ENCODE results near the gene POU2AF1.

POU2AF1 gene

DNA sequence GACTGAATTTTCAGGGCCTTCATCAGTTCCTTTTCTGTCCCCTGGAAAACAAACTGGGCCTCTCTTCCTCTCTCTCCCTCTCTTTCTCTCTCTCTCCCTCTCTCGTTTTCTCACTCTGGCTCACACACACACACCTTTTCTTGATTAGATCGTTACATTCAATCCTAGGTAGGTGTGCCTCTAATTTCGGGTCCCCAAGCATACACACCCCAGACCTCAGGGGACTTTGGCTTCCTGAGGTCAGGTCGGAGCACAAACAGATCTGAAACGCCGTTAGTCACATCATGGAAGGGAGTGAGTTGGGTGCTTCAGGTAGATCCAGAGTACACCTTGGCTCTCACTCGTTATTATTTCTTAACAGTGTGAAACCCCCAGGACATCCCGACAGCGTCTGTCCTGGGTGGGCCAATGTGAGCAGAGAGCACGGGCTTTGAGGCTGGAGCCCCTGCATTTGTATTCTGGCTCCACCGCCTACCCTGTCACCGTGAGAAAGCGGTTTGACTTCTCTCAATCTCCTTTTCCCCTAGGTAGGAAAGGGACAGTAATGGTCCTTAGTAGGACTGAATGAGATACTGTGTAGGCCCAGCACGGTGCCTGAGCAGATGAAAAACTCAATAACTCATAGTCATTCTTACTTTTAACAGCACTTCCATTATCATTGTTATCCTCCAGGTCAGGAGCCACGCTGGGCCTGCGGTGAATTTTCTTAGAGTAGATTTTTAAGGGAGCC is 37.3 kb upstream of the POU2AF1 start:
- ATAC-seq (replicated peaks) (peak; percentile 0 to 2), DNase-seq (no peak)
- no peaks in the 10 kb centered on the region for H3K27me3 Mint-ChIP-seq
- H3K36me3 Mint-ChIP-seq = peaks cover 0 to 6% of the 10 kb centered on the region in 2 donors
- peak overlapping the region; percentile 60 to 73 for H3K4me3 Mint-ChIP-seq
- H3K27ac Mint-ChIP-seq = peak overlapping the region; percentile 94
- H3K4me1 Mint-ChIP-seq = peaks cover 78 to 98% of the 10 kb centered on the region in 2 donors
- peaks cover 0 to 2% of the 10 kb centered on the region in 2 donors for H3K9me3 Mint-ChIP-seq

- H3K27me3 Mint-ChIP-seq = no peaks in the 10 kb centered on the region
- ATAC-seq (replicated peaks) = no peak
- peaks cover 76 to 98% of the 10 kb centered on the region in 2 donors for H3K4me1 Mint-ChIP-seq
- H3K36me3 Mint-ChIP-seq = no peaks in the 10 kb centered on the region
- no peak for DNase-seq
- peak overlapping the region; percentile 97 for H3K27ac Mint-ChIP-seq
- peaks cover 0 to 2% of the 10 kb centered on the region in 2 donors for H3K9me3 Mint-ChIP-seq
- peak overlapping the region; percentile 69 to 77 for H3K4me3 Mint-ChIP-seq
Observed at GRCh38 chr11:111414936-111415335, 35.9 kb upstream of the POU2AF1 start.

DNA sequence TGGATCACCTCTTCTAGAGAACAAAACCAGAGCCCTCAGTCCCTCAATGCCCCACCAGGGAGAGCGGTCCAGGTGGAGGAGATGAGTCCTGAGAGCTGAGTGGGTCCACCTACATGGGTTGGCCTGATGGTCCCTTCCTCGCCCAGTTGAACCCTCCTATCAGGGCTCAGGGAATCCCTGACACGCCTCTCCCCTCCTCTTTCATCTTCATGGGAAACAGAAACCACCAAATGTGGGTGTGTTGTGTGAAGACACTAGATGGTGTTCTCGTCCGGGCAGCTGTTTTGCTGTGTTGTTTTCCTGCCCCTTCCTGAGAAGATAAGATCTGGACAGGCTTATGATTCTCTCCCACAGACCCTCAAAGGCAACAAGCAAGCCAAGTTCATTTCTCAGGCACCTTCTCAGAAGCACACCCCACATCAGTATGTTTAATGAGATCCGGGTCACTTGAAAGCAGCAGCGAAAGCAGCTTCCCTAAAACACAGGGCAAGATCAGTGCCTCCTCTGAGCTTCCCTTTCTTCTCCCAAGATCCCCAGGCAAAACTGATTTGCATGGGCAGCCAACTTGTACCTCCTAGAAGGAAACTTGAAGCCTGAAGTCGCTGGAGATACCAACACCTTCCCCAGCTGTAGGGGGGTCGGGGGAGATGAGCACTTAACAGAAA is 35.3 kb upstream of the POU2AF1 start:
- Mint-ChIP-seq H3K9me3 (peaks cover 0 to 2% of the 10 kb centered on the region in 2 donors), H3K36me3 (no peaks in the 10 kb centered on the region), H3K27ac (peak overlapping the region; percentile 97), H3K27me3 (no peaks in the 10 kb centered on the region), H3K4me1 (peaks cover 80 to 98% of the 10 kb centered on the region in 2 donors), H3K4me3 (peak overlapping the region; percentile 69 to 77)
- DNase-seq (no peak), ATAC-seq (replicated peaks) (no peak)

DNA sequence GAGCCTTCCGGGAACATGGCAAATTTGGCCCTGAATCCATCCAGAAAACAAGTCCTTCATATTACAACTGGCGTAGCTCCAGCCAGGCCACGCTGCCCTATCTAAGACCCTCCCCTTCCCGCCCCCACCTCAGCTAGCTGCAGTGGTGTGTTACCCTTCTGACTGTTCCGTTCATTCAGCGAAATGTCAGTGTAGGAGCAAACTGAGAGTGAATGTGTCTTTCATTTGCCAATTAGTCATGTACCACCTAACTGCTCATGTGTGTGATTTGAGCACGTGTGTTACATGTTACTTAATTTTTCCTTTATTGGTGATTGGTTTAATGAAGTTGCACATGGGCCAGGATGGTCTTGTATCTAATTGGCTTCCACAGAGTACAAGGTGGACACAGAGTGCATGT is 34.8 kb upstream of the POU2AF1 start:
- no peak for DNase-seq
- peak; percentile 21 to 27 for ATAC-seq (replicated peaks)
- Mint-ChIP-seq H3K4me3 (peak overlapping the region in 1 of 2 donors; percentile 77), H3K36me3 (no peaks in the 10 kb centered on the region), H3K27ac (peak overlapping the region; percentile 97), H3K4me1 (peaks cover 81 to 98% of the 10 kb centered on the region in 2 donors), H3K27me3 (no peaks in the 10 kb centered on the region), H3K9me3 (no peaks in the 10 kb centered on the region)

- no peak for ATAC-seq (replicated peaks)
- H3K4me1 Mint-ChIP-seq = peaks cover 79 to 95% of the 10 kb centered on the region in 2 donors
- no peaks in the 10 kb centered on the region for H3K9me3 Mint-ChIP-seq
- no peaks in the 10 kb centered on the region for H3K36me3 Mint-ChIP-seq
- DNase-seq = no peak
- no peaks in the 10 kb centered on the region for H3K27me3 Mint-ChIP-seq
- no peak overlapping the region for H3K4me3 Mint-ChIP-seq
- peak overlapping the region; percentile 60 for H3K27ac Mint-ChIP-seq
Observed at GRCh38 chr11:111412293-111412692, 33.2 kb upstream of the POU2AF1 start.

DNA sequence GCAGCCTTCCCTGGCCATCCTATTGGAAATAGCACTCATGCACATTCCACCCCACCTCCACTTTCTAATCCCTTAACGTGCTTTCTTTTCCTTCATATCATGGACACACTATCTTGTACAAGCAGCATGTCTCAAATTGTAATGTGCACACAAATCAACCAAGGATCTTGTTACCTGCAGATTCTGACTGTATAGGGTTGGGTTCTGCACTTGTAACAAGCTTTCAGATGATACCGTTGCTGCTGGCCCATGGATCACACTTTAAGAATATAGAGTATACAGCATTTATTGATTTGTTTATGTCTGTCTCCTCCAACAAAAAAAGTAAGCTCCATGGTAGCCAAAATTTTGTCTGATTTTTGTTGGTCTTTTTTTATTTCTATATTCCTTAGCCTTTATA is 32.4 kb upstream of the POU2AF1 start:
- ATAC-seq (replicated peaks) (no peak), DNase-seq (no peak)
- Mint-ChIP-seq H3K36me3 (no peaks in the 10 kb centered on the region), H3K9me3 (no peaks in the 10 kb centered on the region), H3K4me3 (no peak overlapping the region), H3K27me3 (no peaks in the 10 kb centered on the region), H3K4me1 (peaks cover 73 to 87% of the 10 kb centered on the region in 2 donors), H3K27ac (peak overlapping the region; percentile 11)

- H3K9me3 Mint-ChIP-seq = no peaks in the 10 kb centered on the region
- no peaks in the 10 kb centered on the region for H3K36me3 Mint-ChIP-seq
- no peaks in the 10 kb centered on the region for H3K27me3 Mint-ChIP-seq
- peak overlapping the region in 1 of 2 donors; percentile 5 for H3K4me3 Mint-ChIP-seq
- ATAC-seq (replicated peaks) = no peak
- H3K27ac Mint-ChIP-seq = peak overlapping the region; percentile 11
- peaks cover 68 to 87% of the 10 kb centered on the region in 2 donors for H3K4me1 Mint-ChIP-seq
- DNase-seq = no peak
Observed at GRCh38 chr11:111410951-111411350, 31.9 kb upstream of the POU2AF1 start.

DNA sequence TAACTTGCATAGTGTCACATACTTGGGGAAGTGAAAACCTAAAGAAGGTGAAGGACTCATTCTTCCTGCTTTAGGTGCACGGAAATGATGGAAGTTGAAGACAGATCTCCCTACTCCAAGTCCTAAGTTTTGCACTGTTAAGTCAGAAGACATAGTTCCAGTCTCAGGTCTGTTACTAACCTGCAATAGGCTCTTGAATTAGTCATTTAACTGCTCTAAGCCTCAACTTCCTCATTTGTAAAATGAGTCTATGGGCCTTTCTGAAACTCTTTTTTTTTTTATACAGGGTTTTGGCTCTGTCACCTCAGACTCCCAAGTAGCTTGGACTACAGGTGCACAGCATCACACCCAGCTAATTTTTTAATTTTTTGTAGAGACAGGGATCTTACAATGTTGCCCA is 30.8 kb upstream of the POU2AF1 start:
- ATAC-seq (replicated peaks) (peak; percentile 87 to 89), DNase-seq (no peak)
- peaks cover 58 to 76% of the 10 kb centered on the region in 2 donors for H3K4me1 Mint-ChIP-seq
- H3K27ac Mint-ChIP-seq = peak overlapping the region; percentile 11
- H3K27me3 Mint-ChIP-seq = no peaks in the 10 kb centered on the region
- H3K9me3 Mint-ChIP-seq = peaks cover 0 to under 1% of the 10 kb centered on the region in 2 donors
- no peaks in the 10 kb centered on the region for H3K36me3 Mint-ChIP-seq
- no peak overlapping the region for H3K4me3 Mint-ChIP-seq

- no peaks in the 10 kb centered on the region for H3K27me3 Mint-ChIP-seq
- peaks cover 52 to 68% of the 10 kb centered on the region in 2 donors for H3K4me1 Mint-ChIP-seq
- H3K9me3 Mint-ChIP-seq = peaks cover 0 to 3% of the 10 kb centered on the region in 2 donors
- H3K36me3 Mint-ChIP-seq = no peaks in the 10 kb centered on the region
- DNase-seq (no peak), ATAC-seq (replicated peaks) (peak; percentile 35 to 40)
- H3K4me3 Mint-ChIP-seq = peak overlapping the region; percentile 17 to 41
- peak overlapping the region; percentile 11 for H3K27ac Mint-ChIP-seq
Observed at GRCh38 chr11:111408789-111409727, 30.0 kb upstream of the POU2AF1 start.

- no peak overlapping the region for H3K4me3 Mint-ChIP-seq
- ATAC-seq (replicated peaks) (no peak), DNase-seq (no peak)
- peaks cover 0 to 5% of the 10 kb centered on the region in 2 donors for H3K36me3 Mint-ChIP-seq
- peaks cover 2 to 3% of the 10 kb centered on the region in 2 donors for H3K9me3 Mint-ChIP-seq
- no peaks in the 10 kb centered on the region for H3K27me3 Mint-ChIP-seq
- peak overlapping the region; percentile 11 for H3K27ac Mint-ChIP-seq
- peaks cover 42 to 54% of the 10 kb centered on the region in 2 donors for H3K4me1 Mint-ChIP-seq
Observed at GRCh38 chr11:111407652-111408051, 28.6 kb upstream of the POU2AF1 start.

GRCh38 chr11:111406589-111406988 is 27.5 kb upstream of the POU2AF1 start:
- Mint-ChIP-seq H3K27me3 (no peaks in the 10 kb centered on the region), H3K27ac (no peak overlapping the region), H3K4me1 (peaks cover 39 to 45% of the 10 kb centered on the region in 2 donors), H3K4me3 (no peak overlapping the region), H3K9me3 (peaks cover 2 to 3% of the 10 kb centered on the region in 2 donors), H3K36me3 (peaks cover 0 to 5% of the 10 kb centered on the region in 2 donors)
- no peak for DNase-seq
- no peak for ATAC-seq (replicated peaks)

- H3K36me3 Mint-ChIP-seq = peaks cover 0 to 5% of the 10 kb centered on the region in 2 donors
- no peak overlapping the region for H3K4me3 Mint-ChIP-seq
- no peaks in the 10 kb centered on the region for H3K27me3 Mint-ChIP-seq
- ATAC-seq (replicated peaks) = no peak
- no peak for DNase-seq
- H3K4me1 Mint-ChIP-seq = peaks cover 36 to 40% of the 10 kb centered on the region in 2 donors
- H3K27ac Mint-ChIP-seq = peak overlapping the region; percentile 37
- H3K9me3 Mint-ChIP-seq = peaks cover 2 to 3% of the 10 kb centered on the region in 2 donors
Observed at GRCh38 chr11:111406091-111406490, 27.0 kb upstream of the POU2AF1 start.

GRCh38 chr11:111405551-111405950 is 26.5 kb upstream of the POU2AF1 start:
- no peak for DNase-seq
- Mint-ChIP-seq H3K4me3 (no peak overlapping the region), H3K4me1 (peaks cover 33 to 40% of the 10 kb centered on the region in 2 donors), H3K36me3 (peaks cover 0 to 8% of the 10 kb centered on the region in 2 donors), H3K9me3 (peaks cover 2 to 3% of the 10 kb centered on the region in 2 donors), H3K27me3 (no peaks in the 10 kb centered on the region), H3K27ac (no peak overlapping the region)
- ATAC-seq (replicated peaks) = no peak
